ENCODE measurements around the gene CUL1.

Gene CUL1

DNA sequence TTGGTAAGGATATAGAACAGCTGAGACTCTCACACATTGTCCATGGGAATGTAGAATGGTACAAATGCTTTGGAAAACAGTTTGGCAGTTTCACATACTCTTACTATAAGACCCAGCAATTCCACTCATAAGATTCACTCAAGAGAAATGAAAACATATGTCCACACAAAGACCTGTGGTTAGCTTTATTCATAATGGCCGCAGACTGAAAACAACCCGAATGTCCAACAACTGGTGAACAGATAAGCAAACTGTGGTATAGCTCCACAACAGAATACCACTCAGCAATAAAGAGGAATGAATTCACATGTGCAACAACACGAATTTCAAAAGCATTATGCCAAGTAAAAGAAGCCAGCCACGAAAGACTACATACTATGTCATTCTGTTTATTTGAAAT lies 33.5 kb upstream of the CUL1 start:
- H3K4me3 ChIP-seq (ENCODE audit: low read depth, low read length) = no peak overlapping the region
- TF ChIP-seq, protein P1, sequence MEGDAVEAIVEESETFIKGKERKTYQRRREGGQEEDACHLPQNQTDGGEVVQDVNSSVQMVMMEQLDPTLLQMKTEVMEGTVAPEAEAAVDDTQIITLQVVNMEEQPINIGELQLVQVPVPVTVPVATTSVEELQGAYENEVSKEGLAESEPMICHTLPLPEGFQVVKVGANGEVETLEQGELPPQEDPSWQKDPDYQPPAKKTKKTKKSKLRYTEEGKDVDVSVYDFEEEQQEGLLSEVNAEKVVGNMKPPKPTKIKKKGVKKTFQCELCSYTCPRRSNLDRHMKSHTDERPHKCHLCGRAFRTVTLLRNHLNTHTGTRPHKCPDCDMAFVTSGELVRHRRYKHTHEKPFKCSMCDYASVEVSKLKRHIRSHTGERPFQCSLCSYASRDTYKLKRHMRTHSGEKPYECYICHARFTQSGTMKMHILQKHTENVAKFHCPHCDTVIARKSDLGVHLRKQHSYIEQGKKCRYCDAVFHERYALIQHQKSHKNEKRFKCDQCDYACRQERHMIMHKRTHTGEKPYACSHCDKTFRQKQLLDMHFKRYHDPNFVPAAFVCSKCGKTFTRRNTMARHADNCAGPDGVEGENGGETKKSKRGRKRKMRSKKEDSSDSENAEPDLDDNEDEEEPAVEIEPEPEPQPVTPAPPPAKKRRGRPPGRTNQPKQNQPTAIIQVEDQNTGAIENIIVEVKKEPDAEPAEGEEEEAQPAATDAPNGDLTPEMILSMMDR (IDR thresholded peaks at IDR 0.05; ENCODE audit: borderline replicate concordance, insufficient read depth, low read depth, low read length) = no peak

DNA sequence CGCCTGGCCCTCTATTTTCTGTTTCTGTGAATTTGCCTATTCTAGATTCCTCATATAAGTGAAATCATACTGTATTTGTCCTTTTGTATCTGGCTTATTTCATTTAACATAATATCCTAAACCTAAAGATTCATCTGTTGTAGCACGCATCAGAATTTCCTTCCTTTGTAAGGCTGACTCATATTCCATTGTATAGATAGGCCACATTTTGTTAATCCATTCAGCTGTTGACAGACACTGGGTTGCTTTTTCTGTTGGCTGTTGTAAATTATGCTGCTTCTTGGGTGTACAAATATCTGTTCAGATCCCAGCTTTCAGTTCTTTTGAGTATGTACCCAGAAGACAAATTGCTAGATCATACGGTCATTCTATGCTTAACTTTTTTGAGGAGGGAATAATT lies 28.8 kb upstream of the CUL1 start:
- no peak overlapping the region for H3K4me3 ChIP-seq (ENCODE audit: low read depth, low read length)
- TF ChIP-seq, protein P1 (IDR thresholded peaks at IDR 0.05; ENCODE audit: borderline replicate concordance, insufficient read depth, low read depth, low read length) = no peak

DNA sequence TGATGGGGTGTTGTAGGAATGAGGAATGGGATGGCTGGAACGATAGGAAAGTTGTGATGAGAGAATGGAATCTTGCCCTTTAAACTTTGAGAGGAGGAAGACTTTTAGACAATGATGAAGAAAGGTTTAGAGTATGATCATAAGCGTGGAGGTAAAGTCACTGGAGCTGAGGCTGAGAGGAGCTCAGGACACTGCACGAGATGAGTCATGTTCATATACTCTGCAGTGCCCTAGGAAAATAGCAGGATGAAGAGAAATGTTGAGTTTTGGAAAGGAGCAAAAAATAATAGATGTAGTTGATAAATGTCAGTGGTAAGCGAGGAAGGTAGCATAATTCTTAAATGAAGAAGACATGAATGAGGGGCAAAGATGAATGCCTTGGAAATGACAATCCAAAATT lies 28.3 kb upstream of the CUL1 start:
- TF ChIP-seq, protein P1 (IDR thresholded peaks at IDR 0.05; ENCODE audit: borderline replicate concordance, insufficient read depth, low read depth, low read length) = no peak
- no peak overlapping the region for H3K4me3 ChIP-seq (ENCODE audit: low read depth, low read length)

DNA sequence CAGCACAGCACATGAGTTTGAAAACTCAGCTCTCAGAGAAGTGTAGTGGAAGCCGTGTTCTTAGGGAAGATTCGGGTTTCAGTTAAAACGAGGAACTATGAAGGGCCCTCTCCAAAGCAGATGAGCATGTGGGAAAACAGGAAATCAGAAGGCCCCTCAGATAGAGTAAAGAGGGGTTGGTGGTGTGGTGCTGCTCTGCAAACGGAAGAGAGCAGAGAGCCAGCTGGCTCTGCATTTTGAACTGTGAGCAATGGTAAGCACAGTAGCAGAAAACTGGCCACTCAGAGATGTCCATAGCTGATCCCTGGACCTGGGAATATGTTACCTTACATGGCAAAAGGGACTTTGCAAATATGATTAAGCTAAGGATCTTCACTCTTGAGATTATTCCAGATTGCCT lies 27.9 kb upstream of the CUL1 start:
- TF ChIP-seq, protein P1 (IDR thresholded peaks at IDR 0.05; ENCODE audit: borderline replicate concordance, insufficient read depth, low read depth, low read length) = no peak
- no peak overlapping the region for H3K4me3 ChIP-seq (ENCODE audit: low read depth, low read length)

DNA sequence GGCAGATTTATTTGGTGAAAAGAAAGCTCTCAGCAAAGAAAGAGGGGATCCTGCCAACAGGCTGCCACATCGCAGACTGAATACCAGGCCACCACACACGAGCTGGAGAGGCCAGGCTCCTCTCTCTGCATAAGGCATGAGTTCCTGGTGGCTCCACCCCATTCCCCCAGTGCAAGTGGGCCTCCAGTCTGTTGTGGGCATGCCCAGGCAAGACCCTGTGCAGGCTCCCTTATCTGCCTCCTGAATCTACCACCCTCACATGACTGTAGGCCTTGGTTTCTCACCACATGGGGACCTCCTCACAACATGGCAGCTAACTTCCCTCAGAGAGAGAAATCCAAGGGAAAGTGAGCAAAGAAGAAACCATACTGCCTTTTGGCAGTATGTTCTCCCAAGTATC lies 26.7 kb upstream of the CUL1 start:
- no peak overlapping the region for H3K4me3 ChIP-seq (ENCODE audit: low read depth, low read length)

DNA sequence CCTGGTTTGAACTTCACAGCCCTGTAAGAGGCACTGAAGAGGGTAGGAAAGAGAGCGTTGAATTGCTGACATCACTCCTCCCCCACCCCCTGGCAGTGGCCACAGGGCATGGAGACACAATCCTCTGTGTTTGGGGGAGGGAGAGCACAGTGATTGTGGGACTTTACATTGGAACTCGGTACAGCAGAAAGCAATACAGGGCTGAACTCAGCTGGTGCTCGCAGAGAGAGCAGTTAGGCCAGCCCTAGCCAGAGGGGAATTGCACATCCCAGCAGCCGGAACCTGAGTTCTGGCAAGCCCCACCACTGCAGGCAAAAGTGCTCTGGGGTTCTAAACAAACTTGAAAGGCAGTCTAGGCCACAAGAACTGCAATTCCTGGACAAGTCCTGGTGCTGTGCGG lies 24.0 kb upstream of the CUL1 start:
- no peak overlapping the region for H3K4me3 ChIP-seq (ENCODE audit: low read depth, low read length)
- TF ChIP-seq, protein P1 (IDR thresholded peaks at IDR 0.05; ENCODE audit: borderline replicate concordance, insufficient read depth, low read depth, low read length) = no peak

More for the DNA sequence above, 26.7 kb upstream of the CUL1 start:
- TF ChIP-seq, protein P1 (IDR thresholded peaks at IDR 0.05; ENCODE audit: borderline replicate concordance, insufficient read depth, low read depth, low read length) = no peak

DNA sequence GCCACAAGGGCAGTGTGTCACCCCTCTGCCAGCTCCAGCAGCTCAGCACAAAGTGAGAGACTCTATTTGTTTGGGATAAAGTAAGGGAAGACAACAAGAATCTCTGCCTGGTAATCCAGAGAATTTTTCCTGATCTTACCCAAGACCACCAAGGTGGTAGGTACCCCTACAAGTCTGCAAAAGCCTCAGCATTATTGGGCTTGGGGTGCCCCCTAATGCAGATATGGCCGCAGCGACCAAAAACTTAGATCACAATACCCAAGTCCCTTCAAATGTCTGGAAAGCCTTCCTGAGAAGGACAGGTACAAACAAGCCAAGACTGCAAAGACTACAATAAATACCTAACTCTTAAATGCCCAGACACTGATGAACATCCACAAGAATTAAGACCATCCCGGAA lies 22.4 kb upstream of the CUL1 start:
- TF ChIP-seq, protein P1 (IDR thresholded peaks at IDR 0.05; ENCODE audit: borderline replicate concordance, insufficient read depth, low read depth, low read length) = no peak
- H3K4me3 ChIP-seq (ENCODE audit: low read depth, low read length) = no peak overlapping the region

Data from GM12875 (cell line).